Measurements from ENCODE around the gene NKTR. TPM values are rescaled to one million over a fixed set of nuclear protein-coding genes. Genes with fewer than 3 reads are reported as not detected.

The NKTR gene
- total RNA-seq, 4 donors from 2014 or later: 96.3 to 172 (median 133) TPM

DNA sequence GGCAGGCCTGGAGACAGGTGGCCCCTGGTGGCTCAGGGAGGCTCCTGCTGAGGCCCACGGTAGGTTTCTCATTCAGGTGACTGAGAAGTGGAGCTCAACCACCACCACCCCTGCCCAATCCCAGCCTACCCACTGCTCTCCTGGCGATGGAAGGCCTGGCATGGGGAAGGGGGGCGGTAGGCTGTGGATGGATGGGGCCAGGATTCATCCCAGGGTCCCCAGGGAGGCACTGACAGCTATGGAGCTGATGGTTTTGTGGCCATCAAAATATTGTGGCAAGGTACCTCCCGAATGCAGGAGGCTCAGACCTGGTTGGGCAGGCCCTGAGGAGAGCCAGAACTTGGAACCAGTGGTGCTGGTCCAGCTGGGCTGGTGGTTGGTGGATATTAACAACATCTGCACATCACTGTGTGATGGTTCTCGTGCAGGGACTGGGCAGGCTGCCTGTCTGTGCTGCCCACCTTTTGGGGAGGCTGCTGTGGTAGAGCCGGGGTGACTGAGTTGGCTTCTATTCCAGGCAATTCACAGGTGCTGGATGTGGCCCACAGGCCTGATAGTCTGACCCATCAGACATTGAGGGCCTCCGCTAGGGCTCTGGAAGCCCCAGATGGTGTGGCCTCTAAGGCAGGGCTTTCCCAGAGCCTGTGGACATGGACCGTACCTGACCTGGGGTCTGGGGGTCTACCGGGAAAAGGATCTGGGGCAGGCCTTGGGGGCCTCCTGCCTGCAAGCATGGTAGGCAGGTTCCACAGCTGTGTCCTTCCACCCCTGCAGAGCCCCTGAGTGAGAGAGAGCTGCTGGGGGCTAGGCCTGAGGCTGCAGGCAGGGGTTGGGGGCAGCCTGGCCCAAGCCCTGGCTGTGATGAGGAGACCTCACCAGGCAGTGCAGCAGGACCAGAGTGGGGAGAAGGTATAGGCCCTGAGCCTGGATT is 56.5 kb downstream of the NKTR start:
- Histone ChIP-seq H3K9me3 (no peaks in the 10 kb centered on the region), H3K4me1 (peaks cover 12 to 36% (median 23%) of the 10 kb centered on the region in 4 donors), H3K27ac (peak overlapping the region in 2 of 4 donors; percentile 85 to 95), H3K36me3 (no peaks in the 10 kb centered on the region), H3K4me3 (no peak overlapping the region), H3K27me3 (no peaks in the 10 kb centered on the region)
- whole genome bisulfite sequencing, 2 donors (ENCODE audit: low coverage in 1 of 2): 89% methylated on average over 9 of the region's 9 CpGs; no CpG with 5 or more reads in 1 of the 2 donors
- no peak for DNase-seq
- in situ Hi-C loops (cut with MboI; ENCODE audit: low pct_ligation_motif_present in 1 of 4, low pct_unique_long_range_greater_than_20kb in 1 of 4, low sequenced_read_pairs in 3 of 4): loop anchor here in 2 of 4 donors (10.0 kb wide), 1 partner anchor 88 kb away; no protein-coding TSS in a partner anchor
- intact Hi-C loops (cut with DNase I; ENCODE audit: low total_unique reads): no loop called here
- TF ChIP-seq, protein P1, sequence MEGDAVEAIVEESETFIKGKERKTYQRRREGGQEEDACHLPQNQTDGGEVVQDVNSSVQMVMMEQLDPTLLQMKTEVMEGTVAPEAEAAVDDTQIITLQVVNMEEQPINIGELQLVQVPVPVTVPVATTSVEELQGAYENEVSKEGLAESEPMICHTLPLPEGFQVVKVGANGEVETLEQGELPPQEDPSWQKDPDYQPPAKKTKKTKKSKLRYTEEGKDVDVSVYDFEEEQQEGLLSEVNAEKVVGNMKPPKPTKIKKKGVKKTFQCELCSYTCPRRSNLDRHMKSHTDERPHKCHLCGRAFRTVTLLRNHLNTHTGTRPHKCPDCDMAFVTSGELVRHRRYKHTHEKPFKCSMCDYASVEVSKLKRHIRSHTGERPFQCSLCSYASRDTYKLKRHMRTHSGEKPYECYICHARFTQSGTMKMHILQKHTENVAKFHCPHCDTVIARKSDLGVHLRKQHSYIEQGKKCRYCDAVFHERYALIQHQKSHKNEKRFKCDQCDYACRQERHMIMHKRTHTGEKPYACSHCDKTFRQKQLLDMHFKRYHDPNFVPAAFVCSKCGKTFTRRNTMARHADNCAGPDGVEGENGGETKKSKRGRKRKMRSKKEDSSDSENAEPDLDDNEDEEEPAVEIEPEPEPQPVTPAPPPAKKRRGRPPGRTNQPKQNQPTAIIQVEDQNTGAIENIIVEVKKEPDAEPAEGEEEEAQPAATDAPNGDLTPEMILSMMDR (IDR thresholded peaks at IDR 0.05): no peak
- no peak for TF ChIP-seq POLR2A (IDR thresholded peaks at IDR 0.05)

DNA sequence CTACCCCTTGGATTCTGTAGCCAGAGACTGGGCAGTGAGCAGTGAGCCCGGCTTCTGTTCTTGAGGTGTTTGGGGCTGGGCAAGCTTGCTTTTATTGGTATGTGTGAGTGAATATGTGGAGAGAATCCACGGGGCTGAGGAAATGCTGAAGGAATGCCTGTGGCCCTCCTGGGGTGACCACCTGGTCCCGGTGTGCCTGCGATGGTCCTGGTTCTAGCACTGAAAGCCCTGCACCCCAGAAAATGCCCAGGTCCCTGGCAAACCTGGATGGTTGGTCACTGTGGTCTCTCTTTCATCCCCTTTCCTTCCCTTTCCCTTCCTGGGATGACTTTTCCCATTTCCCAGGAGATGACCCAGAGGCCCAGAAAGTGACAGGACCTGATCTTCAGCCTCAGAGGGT is 57.2 kb downstream of the NKTR start:
- H3K4me1 ChIP-seq: peaks cover 5 to 29% (median 15%) of the 10 kb centered on the region in 4 donors
- in situ Hi-C loops (cut with MboI; ENCODE audit: low pct_ligation_motif_present in 1 of 4, low pct_unique_long_range_greater_than_20kb in 1 of 4, low sequenced_read_pairs in 3 of 4): loop anchor here in 2 of 4 donors (10.0 kb wide), 1 partner anchor 87 kb away; no protein-coding TSS in a partner anchor
- TF ChIP-seq, protein P1 (IDR thresholded peaks at IDR 0.05): no peak
- TF ChIP-seq EP300 (IDR thresholded peaks at IDR 0.05; ENCODE audit: low read depth): no peak
- TF ChIP-seq POLR2A (IDR thresholded peaks at IDR 0.05): no peak
- TF ChIP-seq POLR2AphosphoS5 (IDR thresholded peaks at IDR 0.05): no peak
- H3K27ac ChIP-seq: no peak overlapping the region
- no peak overlapping the region for H3K4me3 ChIP-seq
- DNase-seq: no peak
- 82% methylated on average over 4 of the region's 4 CpGs; no CpG with 5 or more reads in 1 of the 2 donors for WGBS, 2 donors (ENCODE audit: low coverage in 1 of 2)
- H3K9me3 ChIP-seq: no peaks in the 10 kb centered on the region
- no peaks in the 10 kb centered on the region for H3K27me3 ChIP-seq
- intact Hi-C loops (cut with DNase I; ENCODE audit: low total_unique reads): no loop called here
- H3K36me3 ChIP-seq: no peaks in the 10 kb centered on the region

DNA sequence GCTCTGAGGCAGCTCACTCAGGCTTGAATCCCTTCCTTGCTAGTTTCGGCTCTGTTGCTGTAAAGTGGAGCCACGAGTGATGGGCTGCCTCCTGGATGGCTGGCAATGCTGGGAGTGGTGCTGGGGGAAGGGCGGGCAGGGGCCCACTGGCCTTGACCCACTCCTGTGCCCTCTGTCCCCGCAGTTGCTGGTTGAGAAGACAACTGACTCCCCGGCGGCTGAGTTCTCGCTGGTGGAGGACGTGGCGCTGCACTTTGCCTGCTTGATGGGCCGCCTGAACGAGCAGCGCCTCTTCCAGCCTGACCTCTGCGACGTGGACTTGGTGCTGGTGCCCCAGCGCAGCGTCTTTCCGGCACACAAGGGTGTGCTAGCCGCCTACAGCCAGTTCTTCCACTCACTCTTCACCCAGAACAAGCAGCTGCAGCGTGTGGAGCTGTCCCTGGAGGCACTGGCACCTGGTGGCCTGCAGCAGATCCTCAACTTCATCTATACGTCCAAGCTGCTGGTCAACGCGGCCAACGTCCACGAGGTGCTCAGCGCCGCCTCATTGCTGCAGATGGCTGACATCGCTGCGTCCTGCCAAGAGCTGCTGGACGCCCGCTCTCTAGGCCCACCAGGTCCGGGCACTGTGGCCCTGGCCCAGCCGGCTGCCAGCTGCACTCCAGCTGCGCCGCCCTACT is 57.7 kb downstream of the NKTR start:
- Histone ChIP-seq H3K4me3 (no peak overlapping the region), H3K9me3 (no peaks in the 10 kb centered on the region), H3K27ac (no peak overlapping the region), H3K27me3 (no peaks in the 10 kb centered on the region), H3K4me1 (peaks cover 0 to 23% (median 10%) of the 10 kb centered on the region in 4 donors), H3K36me3 (no peaks in the 10 kb centered on the region)
- TF ChIP-seq POLR2A (IDR thresholded peaks at IDR 0.05): no peak
- TF ChIP-seq EP300 (IDR thresholded peaks at IDR 0.05; ENCODE audit: low read depth): no peak
- TF ChIP-seq, protein P1 (IDR thresholded peaks at IDR 0.05): no peak
- in situ Hi-C loops (cut with MboI; ENCODE audit: low pct_ligation_motif_present in 1 of 4, low pct_unique_long_range_greater_than_20kb in 1 of 4, low sequenced_read_pairs in 3 of 4): loop anchor here in 2 of 4 donors (10.0 kb wide), 1 partner anchor 87 kb away; no protein-coding TSS in a partner anchor
- 85% methylated on average over 22 of the region's 34 CpGs; no CpG with 5 or more reads in 1 of the 2 donors for WGBS, 2 donors (ENCODE audit: low coverage in 1 of 2)
- intact Hi-C loops (cut with DNase I; ENCODE audit: low total_unique reads): no loop called here
- DNase-seq: no peak

DNA sequence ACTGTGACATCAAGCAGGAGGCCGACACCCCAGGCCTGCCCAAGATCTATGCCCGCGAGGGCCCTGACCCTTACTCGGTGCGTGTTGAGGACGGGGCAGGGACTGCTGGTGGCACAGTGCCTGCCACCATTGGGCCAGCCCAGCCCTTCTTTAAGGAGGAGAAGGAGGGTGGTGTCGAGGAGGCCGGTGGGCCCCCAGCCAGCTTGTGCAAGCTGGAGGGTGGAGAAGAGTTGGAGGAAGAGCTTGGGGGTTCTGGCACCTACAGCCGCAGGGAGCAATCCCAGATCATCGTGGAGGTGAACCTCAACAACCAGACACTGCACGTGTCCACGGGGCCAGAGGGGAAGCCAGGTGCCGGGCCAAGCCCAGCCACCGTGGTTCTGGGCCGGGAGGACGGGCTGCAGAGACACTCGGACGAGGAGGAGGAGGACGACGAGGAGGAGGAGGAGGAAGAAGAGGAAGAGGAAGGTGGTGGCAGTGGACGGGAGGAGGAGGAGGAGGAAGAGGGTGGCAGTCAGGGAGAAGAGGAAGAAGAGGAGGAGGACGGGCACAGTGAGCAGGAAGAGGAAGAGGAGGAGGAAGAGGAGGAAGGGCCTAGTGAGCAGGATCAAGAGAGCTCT is 58.4 kb downstream of the NKTR start:
- intact Hi-C loops (cut with DNase I; ENCODE audit: low total_unique reads): no loop called here

More for the DNA sequence above, 58.4 kb downstream of the NKTR start:
- no peaks in the 10 kb centered on the region for H3K36me3 ChIP-seq
- H3K27ac ChIP-seq: peak overlapping the region in 1 of 4 donors; percentile 41
- no peak overlapping the region for H3K4me3 ChIP-seq
- TF ChIP-seq POLR2AphosphoS5 (IDR thresholded peaks at IDR 0.05) (no peak), POLR2A (IDR thresholded peaks at IDR 0.05) (no peak), EP300 (IDR thresholded peaks at IDR 0.05; ENCODE audit: low read depth) (no peak)
- TF ChIP-seq, protein P1 (IDR thresholded peaks at IDR 0.05): no peak
- in situ Hi-C loops (cut with MboI; ENCODE audit: low pct_ligation_motif_present in 1 of 4, low pct_unique_long_range_greater_than_20kb in 1 of 4, low sequenced_read_pairs in 3 of 4): loop anchor here in 2 of 4 donors (10.0 kb wide), 1 partner anchor 86 kb away; no protein-coding TSS in a partner anchor
- no peaks in the 10 kb centered on the region for H3K9me3 ChIP-seq
- WGBS, 2 donors (ENCODE audit: low coverage in 1 of 2): 48 to 88% methylated on average over 2 to 22 of the region's 22 CpGs
- no peaks in the 10 kb centered on the region for H3K27me3 ChIP-seq
- no peak for DNase-seq
- peaks cover 0 to 17% (median 6%) of the 10 kb centered on the region in 4 donors for H3K4me1 ChIP-seq
